Stimulated activated CD8-positive, alpha-beta memory T cell treated with anti-CD3 and anti-CD28 coated beads, Interleukin-7, amount 100 ng/mL, for 1 hour (primary cell): ENCODE results near the gene CST3.
"Not testable (repeated sequence)": the region's sequence is repeated elsewhere in the genome, so short reads cannot be mapped to it uniquely, and the experiment has no call there.

Source experiments
- DNase-seq, 2 donors: peaks; one replicate each; pipeline ENCODE4 v3.0.0-alpha.2; 2020; ENCODE audit warnings: low read depth in 2 of 2

CST3 gene

DNA sequence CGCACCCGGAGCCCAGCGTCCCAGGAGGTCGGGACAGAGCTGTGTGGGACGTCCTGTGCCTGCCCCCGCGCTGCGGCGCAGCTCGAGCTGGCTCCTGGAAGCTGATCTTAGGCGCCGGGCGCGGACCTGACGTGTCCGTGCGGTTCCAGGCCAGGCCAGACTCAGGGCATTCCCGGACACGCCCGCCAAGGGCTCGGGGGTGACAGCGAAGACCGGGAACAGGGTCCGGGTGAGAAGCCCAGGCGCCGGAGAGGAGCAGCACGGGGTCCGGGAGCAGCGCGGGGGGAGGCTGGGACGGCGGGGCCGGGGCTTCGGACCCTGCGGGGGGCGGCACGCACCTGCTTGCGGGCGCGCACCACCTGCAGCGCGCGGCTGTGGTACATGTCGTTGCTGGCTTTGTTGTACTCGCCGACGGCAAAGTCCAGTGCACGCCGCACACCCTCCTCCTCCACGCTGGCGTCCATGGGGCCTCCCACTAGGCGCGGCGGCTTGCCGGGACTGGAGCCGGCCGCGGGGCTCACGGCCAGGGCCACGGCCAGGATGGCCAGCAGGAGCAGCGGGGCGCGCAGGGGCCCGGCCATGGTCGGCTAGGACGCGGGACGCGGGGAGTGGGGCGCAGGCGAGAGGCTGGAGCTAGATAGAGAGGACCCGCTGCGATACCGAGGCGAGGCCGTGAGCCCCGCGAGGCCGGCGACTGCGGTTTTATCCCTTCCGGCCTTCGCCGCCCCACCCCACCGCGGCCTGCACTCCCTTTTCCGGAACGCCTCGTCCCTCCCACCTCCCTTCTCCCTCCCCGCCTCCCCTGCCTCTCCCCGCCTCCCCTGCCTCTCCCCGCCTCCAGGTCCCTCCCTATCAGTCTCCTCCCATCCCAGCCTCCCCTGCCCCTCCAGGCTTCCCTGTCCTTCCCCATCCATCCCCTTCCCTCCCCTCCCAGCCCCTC is at the start of gene CST3:
Gene CST3, minus strand, starts transcription at position 674 of the 940 bp plus-strand sequence. Its CDS starts 93 bp downstream, at position 581.
- no peak for DNase-seq

- no peak for DNase-seq
These were observed 48.4 kb upstream of the CST3 start for GRCh38 chr20:23686046-23686750.

DNA sequence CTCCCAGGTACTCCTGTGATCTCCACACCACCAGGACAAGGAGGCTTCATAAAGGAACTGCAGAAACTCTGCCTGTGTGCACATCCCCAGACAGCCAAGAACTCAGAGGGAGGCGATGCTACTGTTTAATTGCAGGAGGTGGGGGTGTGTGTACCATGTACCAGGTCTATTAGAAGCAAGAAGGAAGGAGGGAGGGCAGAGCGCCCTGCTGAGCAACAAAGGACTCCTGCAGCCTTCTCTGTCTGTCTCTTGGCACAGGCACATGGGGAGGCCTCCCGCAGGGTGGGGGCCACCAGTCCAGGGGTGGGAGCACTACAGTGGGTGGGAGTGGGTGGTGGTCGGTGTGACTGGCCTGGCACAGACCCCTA is 47.8 kb upstream of the CST3 start:
- not testable (repeated sequence) for DNase-seq

- DNase-seq, result no peak
These were observed 46.5 kb upstream of the CST3 start for GRCh38 chr20:23684261-23684660.

DNA sequence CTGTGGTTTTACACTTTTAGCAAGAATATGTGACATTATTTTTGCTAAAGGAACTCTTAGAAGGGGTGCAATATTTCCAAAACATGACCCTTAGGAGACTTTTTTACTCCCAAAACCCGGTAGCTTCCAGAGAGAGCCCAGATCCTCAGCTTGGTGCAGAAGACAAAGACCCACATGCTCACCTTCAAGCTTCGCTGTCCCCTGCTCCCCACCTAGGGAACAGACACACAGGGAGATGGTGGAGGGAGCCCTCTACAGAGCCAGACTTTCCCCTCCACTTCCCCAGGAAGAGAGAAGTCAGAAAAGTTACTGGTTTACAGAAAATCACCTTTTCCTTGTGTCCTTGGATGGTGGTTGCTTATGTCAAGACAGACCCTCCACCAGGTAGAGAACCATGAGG is 46.1 kb upstream of the CST3 start:
- DNase-seq, result no peak

DNA sequence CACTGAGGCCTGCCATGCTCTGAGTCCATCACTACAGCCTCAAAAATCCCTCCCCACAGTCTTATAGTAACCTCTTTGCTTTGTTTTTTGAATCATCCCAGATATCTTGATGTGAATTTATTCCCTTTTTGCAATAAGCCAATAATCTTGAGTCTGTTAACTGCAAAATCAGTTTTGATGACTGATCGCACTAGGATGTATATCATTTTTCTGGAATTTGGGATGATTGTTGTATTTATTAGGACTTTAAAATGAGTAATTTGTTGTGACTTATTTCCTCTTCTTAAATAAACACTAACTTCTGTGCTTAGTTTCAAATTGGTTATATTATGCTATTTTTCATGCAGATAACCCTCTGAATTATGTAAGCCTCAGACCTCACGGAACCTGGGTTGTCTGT is 45.5 kb upstream of the CST3 start:
- no peak for DNase-seq

GRCh38 chr20:23680146-23680545 is 42.4 kb upstream of the CST3 start:
- no peak for DNase-seq

DNA sequence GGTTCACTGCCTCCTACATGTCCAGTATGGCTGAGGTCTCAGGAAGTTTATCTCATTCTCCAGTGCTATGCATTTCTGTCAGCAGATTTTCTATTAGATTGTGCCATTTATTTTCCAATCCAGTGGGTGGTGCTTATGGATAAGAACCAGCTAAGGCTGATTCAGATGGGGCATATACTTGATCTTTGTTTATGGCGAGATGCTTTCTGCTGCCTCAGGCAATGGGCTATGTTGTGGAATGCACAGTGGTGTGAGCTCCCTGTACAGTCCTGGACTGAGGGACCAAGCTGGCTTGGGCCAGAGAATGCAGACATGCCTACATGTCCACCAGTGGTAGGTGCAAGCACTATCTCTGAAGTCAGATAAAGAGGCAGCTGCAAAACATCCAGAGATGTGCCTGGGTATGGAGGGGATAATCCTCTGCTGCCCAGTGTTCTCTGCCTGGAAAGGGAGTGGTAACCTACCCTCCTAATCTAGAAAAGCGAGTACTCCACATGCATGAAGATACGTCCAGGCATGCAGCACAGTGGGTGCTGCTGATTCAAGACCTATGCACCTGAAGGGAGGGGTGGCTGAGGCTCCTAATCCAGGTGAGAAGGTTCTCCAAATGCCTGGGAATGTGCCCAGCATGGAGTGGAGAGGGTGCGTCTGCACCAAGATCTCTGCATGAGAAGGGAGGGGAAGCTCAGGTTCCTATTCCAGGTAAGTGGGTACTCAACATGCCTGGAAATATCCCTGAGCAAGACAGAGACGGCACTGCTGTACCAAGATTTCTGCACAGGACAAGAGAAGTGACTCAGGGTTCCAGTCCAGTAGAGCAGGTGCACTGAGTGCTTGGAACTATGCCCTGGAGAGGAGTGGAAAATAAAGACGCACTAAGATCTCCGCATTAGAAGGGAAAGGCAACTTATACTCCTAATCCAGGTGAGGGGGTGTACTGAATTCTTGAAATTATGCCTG is 41.7 kb upstream of the CST3 start:
- DNase-seq, result no peak

- no peak for DNase-seq
These were observed 35.5 kb upstream of the CST3 start for GRCh38 chr20:23673209-23673608.

DNA sequence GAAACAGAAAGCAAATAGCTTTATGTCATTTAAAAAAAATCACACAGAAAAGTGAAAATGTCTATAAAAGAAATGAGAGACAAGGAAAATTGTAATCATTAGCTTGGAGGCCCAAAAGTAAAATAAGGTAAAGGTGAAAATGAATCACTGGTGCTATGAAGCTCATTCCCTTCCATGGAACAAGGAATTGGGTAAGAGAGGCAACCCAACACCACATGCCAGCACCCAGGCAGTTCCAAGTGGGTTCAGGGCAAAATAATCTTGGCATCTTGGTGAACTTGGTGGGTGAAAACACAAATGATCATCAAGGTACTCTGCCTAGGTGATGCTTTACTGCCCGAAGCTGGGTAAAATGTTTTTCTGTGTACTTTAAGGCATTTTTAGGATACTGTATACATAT is 34.4 kb upstream of the CST3 start:
- DNase-seq, result no peak

GRCh38 chr20:23671479-23671878 is 33.7 kb upstream of the CST3 start:
- DNase-seq, result no peak

DNA sequence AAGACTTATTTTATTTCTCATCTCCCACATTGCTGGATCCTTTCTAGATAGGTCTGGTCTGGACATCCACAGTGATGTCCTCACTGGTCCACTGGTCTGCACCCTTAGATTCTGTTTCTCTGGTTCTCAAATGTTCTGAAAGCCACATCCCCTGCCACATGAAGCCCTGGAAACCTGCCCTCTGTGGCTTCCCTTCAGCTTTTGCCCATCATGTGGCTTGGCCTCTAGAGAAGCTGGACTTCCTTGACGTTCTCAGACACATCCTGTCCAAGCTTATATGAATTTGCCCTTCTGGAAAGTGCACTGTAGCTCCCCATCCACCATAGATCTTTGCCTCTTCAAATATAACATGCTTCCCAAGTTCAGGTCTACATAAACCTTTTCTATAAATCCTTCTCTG is 32.6 kb upstream of the CST3 start:
- no peak for DNase-seq

DNA sequence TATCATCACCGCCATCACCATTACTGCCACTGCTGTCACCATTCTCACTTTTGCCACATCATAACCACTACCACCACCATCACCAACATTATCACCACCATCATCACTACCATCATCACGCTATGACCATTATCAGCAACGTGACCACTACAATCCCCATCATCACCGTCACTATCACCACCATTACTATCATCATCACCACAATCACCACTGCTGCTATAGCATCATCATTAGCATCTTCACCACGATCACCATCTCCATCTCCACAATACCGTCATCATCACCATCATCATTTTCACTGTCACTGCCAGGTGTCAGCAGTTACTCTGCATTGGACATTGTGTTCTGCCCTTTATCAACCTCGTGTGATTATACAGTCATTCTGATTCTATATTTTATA is 32.1 kb upstream of the CST3 start:
- DNase-seq, result no peak

DNA sequence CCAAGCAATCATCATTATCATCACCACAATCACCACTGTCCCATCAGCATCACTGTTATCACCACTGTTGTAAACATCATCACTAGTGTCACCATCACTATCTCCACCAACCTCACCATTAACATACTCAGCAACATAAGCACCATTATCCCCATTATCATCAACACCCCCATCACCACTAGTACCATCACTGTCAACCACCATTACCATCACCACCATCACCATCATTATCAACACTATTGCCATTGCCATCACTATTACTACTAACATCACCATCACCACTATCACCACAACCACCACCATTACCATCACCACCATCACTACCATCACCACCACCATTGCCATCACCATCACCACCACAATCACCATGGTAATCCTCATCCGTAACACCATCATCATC is 31.6 kb upstream of the CST3 start:
- DNase-seq, result no peak

GRCh38 chr20:23668477-23668951 is 30.8 kb upstream of the CST3 start:
- no peak for DNase-seq

- DNase-seq, result no peak
These were observed 29.9 kb upstream of the CST3 start for GRCh38 chr20:23667666-23668065.

GRCh38 chr20:23666698-23667097 is 28.9 kb upstream of the CST3 start:
- DNase-seq, result no peak

GRCh38 chr20:23666189-23666588 is 28.4 kb upstream of the CST3 start:
- no peak for DNase-seq

DNA sequence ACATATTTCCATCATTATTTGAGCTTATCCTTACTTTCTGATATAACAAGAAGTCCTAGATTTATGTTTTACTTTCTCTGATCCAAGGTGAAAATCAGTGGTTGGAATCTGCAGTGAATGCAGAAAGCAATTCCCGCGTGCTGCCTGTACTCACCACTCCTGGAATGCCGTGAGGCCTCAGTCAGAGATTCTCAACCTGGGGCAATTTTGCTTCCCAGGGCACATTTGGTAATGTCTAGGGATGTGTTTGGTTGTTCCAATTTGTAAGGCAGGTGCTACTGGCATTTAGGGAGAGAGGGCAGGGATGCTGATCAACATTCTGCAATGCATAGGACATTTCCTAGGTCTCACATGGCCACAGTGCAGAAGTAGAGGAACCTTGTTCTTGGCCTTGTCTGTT is 27.2 kb upstream of the CST3 start:
- DNase-seq, result no peak

- not testable (repeated sequence) for DNase-seq
These were observed 26.3 kb upstream of the CST3 start for GRCh38 chr20:23664046-23664445.

- DNase-seq, result no peak
These were observed 25.4 kb upstream of the CST3 start for GRCh38 chr20:23663180-23663579.
